ENCODE data around the gene KCNJ15.
"Not testable (repeated sequence)": the region's sequence is repeated elsewhere in the genome, so short reads cannot be mapped to it uniquely, and the experiment has no call there.

Gene KCNJ15

DNA sequence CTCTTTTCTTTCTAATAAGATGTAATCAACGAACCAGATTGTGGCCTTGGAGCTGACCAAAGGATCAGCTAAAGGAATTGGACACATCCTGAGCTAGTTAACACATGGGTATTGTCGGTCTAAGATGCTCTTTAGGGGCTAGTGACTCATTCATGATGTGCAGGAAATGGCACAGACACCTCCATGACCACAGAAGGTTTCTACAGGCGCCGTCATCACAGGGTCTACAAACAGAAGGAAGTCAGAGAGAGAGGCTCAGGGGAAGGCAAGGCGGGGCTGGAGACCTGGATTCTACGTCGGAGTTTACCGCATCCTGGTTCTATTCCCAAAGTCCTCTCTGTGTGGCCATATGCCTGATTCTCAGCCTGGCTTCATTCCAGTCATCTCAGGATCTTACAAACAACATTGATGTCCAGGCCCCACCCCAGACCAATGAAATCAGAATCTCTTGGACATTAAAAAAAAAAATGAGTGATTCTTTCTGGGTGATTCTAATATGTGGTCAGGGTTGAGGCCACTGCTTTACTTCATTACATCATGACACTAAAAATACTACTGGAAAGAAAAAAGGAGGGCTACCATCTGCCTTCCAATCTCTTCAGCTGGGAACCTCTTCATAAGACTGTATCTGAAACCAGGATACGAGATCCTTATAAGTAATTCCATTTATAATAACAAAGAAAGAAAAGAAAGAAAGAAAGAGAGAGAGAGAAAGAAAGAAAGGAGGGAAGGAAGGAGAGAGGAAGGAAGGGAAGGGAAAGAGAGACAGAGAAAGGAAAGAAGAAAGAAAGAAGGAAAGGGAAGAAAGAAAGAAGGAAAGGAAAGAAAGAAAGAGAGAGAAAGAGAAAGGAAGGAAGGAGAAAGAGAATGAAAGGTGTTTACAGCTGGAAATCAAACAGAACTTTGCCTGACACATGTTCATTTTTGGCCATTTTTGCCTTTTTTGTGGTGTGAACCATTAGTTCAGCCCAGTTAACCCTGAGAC lies 11.6 kb upstream of the KCNJ15 start:
- DNase-seq: peak; percentile 67

DNA sequence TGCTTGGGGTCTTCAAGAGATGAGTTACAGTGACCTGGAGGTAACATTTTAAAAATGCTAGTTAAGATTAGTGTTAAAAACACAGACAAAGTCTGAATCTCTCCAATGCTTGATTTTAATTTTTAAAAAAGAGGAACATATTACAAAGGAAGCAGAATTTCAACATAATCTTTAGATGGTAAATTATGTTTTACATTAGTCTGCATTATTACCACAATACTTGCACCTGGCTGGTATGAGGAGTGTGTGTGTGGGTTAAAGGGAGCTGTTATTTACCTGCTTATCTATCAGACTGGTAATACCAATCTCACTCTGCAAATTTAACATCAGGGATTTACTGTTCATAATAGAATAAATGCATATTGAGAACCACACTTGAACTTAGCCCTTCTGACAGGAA lies 10.3 kb upstream of the KCNJ15 start:
- DNase-seq: no peak

DNA sequence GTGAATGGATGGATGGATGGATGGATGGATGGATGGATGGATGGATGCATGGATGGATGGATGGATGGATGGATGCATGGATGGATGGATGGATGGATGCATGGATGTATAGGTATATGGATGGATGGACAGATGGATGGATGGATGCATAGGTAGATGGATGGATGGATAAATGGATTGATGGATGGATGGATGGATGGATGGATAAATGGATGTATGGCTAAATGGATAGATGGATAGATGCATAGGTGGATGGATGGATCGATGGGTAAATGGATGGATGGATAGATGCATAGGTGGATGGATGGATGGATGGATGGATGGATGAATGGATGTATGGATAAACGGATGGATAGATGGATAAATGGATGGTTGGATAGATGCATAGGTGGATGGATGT lies 9.7 kb upstream of the KCNJ15 start:
- DNase-seq: not testable (repeated sequence)

DNA sequence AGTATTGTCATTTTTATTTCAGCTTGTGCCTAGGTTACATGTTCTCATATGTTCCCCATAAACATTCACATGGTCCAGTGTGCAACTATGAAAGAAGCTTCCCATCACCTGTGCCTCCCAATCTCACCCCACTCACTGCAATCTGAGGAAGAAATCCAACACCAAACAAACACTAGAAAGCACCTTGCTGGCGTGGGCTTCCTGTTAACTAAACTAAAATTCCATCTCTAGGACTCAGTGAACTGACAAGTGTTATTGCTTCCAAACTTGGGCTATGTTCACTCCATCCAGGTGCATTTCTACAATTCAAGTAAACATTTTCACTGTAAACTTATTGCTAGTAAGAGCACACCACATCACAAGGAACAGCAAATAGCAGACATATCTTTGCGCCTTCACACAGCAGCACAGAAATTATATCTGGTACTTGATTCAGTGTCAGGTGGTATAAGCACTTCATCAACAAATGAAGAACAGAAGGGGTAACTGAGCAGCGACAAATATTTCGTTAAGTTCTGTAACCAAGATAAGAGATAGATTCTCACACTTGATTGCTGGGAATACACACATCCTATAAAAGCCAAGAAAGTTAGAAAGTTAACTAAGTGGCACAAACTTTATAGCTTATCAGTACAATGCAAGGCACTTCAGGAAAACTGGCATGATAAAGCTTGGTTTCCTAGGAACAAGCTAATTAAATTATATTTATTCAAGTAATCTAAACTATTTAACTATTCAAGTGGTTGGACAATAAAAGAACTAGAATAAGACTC lies 8.9 kb upstream of the KCNJ15 start:
- DNase-seq: no peak

DNA sequence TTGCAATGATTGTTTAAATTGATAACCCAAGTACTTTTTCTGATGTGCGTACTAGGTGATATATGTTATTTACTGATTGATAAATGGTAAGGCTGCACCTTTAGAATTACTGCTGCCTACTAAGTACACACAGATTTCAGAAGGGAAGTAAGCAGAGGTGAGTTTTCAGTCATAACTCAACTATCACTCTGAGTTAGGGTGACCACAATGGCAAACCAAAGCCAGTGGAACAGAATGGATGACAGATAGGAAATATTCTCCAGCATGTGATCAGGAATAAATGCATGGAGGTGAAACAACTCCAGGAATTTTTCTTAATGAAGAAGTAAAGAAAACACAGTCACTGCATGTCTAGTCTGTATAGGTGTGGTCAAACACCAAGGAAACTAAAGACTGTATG lies 7.5 kb upstream of the KCNJ15 start:
- DNase-seq: no peak

DNA sequence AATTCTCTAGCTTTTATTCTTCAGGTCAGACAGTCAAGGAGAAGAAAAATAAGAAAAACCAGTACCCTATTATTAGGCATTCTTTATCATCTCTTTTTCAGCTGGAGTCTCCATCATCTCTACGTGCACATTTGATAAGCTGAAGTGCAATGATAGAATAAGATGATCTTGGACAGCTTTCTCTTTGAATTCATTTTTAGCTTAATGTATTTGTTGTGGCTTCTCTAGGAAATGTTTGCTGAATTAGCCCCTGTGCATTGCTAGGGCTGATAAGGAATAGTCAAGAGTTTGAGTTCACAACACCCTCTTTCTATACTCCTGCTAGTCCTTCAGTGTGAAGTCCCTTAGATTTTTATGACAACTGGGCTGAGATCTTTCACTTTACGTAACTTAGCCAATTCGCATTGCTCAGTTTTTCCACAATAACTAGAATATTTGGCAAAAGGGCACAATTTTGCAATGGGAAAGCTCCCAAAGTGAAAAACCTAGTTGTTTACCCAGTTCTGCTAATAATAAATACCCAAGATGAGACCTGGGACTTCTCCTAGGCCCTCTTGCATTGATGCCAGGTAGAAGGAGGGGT lies 7.0 kb upstream of the KCNJ15 start:
- DNase-seq: no peak

DNA sequence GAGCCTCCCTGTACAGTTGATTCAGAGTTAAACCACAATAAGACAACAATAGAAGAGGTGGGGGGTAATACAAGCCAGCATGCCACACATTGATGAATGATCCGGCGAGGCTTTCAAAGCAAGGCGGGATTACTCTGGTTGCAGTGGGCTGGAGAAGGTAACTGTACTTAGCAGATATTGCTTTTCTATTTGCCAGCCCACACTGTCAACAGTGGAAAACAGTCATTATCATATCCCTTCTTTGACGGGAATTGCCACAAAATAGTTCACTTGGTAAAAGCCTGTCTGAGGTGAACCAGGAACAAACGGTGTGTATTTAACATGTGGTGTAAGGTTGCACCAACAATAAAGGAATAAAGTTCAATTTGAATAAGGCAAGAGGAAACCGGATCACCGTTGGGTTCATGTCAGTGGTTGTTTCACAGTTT lies 5.8 kb upstream of the KCNJ15 start:
- DNase-seq: no peak

DNA sequence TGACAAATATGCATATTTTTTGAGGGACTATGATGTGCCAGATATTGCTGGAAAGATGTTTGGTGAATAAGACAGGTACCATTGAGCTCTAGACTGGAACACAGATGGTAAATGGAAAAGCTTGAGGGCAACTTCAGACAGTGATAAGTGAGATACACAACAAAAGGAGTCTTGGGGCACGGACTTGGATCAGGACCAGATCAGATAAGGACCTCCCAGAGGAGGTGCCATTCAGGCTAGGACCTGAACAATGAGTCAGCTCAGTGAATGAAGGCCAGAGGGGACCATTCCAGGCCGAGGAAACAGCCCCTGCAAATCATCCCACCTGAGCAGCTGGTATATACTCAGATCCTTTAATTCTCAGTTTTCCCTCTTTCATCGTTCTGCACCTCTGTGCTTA lies 1.8 kb upstream of the KCNJ15 start:
- DNase-seq: no peak

DNA sequence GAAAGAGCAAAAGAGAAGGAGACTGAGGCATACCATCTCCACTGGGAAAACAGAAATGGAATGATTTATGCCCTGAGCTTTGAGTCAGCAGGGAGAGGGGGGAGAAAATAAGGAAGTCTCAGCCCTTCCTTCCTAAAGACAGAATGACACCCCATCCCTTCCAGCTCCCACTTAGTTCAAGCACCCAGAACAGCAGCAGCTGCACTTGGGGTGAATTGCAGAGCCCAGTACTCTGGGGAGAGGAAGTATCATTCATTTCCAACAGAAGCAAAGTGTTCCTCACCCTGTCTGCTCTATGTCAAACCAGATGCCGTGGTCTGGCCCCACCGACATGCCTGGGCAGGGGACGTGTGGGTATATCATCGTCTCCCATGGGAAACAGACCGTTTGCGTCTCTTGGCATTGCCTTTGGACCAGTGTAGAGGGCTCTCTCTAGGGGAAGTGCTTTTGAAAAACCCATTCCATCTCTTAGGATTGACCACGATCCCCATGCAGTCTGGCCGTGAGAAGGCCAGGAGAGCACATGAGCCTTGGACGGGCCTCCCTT lies 1.1 kb upstream of the KCNJ15 start:
- DNase-seq: no peak

DNA sequence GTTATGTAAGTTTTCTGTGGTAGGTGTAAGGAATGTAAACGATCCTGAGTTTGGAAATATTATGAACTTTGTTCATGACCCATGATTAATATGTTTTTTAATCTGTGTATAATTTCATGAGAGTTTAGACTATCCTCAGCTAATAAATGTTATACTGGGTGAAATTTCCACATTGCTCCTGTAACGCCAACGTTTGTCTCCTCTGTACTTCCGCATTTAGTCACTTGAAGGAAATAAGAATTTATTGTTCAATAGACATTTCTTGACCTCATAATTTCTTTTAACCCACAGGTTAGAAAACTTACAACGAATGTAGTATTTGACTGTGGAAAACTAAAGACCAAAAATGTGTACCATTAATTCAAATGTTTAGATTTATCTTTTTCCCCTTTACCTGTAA lies 876 bp downstream of the KCNJ15 start:
- DNase-seq: no peak

DNA sequence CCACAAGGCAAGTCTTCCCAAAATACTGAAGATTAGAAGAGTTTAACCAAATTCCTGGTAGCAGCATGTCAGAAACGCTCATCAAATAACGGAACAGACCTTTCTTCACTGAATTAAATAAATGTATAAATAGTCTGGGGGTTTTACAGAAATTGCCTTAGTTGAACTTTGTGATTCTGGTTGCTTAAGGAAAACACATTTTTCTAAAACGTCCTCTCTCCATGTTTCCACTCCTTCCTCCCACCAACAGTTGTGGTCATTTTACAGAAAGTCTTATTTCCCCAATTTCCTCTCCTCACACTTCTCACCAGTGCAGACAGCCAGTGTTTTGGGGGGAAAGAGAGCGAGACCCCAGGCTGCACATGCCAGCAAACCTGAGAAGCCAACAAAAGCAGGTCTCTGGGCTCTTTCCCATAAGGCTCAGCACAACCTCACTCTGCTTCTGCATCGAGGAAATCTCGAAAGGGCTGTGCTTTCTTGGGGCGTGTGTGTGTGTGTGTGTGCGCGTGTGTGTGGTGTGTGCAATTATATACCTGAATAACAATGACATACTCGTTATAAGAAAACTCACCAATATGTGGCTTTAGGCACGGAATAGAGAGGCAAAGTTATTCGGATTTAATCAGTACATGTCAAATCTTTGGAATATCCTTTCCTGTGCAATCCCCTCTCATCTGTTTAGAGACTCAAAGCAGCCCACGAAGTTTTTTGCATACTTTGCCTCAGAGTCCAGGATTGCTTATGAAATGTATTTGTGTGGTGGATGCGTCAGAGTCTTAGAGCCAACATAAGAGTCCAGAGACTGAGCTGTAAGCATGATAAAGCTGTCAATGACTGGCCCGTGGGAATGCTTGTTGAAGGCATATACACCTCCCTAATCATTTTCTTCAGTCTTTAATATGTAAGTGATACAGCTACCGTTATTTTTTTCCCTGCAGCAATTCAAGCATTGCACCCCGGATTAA lies 2.0 kb downstream of the KCNJ15 start:
- DNase-seq: no peak

DNA sequence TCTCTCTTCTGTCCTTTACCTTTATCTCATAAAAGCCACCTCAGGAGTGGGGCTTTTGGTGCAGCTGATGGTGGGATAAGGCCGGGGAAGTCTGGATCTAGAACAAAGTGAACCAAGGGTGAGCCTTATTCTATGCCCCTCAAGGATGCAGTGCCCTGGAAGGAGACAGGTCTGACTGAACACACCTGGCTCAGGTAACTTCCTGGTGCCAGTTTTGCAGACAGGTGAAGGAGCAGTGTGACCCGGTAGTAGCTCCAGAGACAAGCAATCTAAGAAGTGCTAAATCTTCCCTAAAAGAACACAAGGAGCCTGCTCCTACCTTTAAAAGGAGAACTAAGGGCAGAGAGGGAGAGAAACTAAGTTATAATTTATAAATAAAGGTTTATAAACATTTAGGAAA lies 2.9 kb downstream of the KCNJ15 start:
- DNase-seq: no peak

DNA sequence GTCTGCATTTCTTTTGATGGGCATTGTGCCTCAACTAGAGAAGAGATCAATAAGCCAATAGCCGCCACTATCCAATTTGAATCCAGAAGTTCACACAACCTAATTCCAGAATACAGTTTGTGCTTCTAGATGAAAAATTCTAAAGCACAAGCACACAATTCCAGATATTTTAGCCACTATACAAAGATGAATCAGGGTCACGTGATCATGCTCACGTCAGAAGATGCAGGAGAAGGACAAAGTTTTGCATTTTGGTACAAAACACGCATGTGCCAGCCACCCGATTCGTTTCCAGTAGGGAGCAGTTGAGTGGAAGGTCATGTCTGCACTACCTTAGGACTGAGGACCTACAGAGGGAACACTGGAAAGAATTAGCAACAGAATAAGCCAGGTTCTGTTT lies 3.6 kb downstream of the KCNJ15 start:
- DNase-seq: no peak

DNA sequence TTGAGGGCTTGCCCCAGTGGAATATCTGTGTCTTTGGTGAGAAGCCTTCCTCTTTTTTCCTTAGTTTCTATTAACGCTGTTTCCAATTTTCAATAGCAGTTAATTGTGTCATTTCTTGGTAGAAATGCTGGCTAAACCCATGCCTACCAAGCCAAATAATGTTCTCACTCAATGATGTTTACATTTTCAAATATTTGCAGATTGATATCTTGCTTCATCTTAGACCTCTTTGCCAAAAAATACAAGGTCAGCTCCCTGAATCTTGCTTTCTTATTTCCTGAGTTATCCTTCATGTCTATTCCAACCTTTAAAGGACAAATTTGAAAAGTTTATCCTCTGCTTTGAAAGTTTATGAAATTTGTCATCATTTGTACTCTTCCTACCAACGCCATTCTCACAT lies 5.1 kb downstream of the KCNJ15 start:
- no peak for DNase-seq

DNA sequence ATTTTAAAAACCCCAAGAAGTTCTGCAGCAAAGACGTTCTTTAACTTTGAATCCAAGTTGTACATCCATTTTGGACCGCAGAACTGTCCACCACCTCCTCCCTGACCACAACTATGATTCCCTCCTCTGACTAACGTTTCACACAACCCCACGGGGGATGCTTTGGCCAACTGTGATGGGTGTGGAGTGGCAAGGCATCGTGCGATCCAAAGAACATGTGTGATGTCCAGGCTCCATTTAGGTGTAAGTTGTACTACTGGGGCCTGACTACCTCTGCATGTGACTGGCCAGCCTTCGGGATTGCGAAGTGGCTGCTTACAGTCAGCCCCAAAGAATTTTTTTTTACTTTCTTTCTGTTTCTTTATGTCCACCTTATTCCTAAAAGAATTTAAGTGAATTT lies 6.7 kb downstream of the KCNJ15 start:
- no peak for DNase-seq

DNA sequence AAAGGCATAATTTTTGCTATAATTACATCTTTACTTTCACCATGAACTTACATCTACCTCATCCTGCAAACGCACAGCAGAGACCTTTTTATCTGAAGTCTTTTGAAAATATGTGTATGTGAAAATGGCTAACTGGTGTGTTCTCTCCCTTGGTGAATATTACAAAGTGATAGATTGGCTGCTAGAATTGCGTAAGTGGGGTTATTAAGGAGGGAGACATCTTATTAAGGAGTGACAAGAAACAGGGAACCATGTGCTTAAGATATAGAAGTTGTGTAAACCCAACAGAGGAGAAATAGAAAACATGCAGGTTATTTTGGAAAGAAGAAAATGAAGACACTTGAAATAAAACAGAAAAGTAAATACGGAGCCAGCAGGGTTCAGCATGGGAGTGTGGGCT lies 7.8 kb downstream of the KCNJ15 start:
- no peak for DNase-seq

DNA sequence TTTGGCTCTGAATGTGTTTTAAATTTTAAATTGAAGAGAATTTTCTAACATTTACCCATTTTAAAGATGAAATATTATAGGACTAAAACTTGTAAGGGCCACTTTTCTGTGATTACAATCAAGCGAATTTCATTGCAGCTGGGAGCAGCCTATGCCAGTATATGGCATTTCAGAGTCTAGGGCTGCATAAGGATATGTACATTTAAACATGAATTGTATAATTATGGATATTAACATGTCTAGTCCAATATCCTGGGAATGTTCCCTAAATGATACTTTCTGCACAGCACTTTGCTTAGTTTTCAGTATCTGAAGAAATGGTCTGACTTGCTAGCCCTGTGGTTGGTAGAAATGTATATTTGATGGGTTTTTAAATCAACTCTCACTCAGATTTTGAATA lies 8.4 kb downstream of the KCNJ15 start:
- no peak for DNase-seq

DNA sequence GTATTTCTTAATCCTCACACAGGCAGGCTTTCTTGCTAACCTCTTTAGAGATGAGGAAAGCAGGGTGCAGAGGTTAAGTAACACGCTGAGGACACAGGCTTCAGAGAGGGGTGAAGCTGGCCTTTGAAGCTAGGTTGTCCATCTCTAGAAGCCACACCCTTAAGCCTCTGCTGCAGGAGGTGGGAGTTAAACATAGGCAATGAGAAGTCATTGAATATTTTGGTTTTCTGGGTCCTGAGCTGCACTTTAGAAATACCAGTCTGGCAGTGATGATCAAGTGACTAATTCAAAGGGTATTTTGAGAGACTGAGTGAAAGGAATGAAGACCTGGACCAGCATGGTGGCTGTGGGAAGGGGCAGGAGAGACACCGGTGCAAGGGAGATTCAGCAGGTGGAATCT lies 9.9 kb downstream of the KCNJ15 start:
- no peak for DNase-seq

DNA sequence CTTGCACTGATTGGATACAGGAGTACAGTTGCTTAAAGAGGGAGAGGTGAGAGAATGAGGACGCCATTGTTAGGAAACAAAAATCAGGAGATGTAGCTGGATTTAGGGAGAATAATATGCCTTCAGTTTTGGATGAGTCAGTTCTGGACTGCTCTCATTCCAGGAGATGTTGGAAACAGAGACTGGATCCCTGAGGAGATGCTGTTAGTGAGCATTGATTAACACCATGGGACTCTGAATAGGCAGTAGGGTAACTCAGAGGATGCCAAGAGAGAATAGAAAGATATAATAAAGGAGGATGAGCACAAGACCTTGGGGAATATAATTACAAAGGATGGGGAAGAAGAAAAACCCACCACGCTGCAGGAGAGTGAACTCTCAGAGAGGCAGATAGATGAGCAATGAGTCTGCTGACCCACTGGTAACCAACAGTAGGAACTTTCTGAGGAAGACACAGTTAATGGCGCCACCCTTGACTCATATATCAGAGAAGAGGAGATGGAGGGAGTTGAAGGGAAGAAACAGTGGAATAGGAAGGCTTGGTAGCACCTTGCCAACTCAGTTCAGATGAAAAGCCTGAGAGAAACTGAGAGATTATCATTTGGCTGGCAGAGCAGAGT lies 10.5 kb downstream of the KCNJ15 start:
- no peak for DNase-seq

DNA sequence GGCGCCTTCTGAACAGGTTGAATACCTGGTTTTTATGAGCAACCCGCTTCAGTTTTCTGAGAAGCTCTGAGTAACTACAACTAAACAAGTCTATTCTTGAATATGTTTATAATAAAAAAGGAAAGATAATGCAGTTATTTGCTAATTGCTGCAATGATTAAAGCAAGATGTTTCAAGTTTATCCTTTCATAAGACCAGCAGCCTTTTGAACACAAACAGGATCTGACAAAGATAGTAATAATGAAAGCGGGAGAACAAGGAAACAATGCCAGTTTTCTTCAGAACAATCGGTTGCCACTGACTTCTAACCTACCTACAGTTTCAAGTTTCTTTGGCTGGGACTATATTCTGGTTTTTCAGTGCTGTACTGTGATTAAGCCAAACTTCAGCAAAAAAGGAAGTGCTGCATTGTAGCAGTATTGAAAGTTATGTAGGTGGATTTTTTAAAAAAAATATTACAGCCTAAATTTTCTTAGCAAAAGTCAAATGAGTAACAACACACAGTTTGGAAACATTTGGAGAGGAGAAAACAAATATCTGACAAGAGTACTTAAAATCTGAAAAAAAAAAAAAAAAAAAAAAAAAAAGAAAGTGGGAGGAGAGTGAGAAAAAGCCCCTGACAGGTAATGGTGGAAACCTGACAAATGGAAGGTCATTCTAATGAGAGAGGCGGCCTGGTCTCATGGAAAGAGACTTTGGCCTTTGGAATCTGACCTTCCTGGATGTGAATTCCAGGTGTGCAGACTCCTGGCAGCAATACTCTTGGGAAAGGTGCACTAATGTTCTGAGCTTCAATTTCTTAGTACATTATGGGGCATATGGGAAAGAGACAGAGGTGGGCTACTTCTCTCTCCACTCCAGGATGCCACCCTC lies 11.4 kb downstream of the KCNJ15 start:
- DNase-seq: no peak

Measured in CD4-positive, alpha-beta T cell treated with Interleukin-17A for 1 hour (primary cell).